ENCODE results near the gene ZNF701. TPM values are rescaled to one million over a fixed set of nuclear protein-coding genes. Genes with fewer than 3 reads are reported as not detected.
A peak's percentile ranks its signal among the peaks of the same experiment; 100 is the strongest.
"Not testable (repeated sequence)": the region's sequence is repeated elsewhere in the genome, so short reads cannot be mapped to it uniquely, and the experiment has no call there.

ZNF701 gene
- total RNA-seq, 1 donor from 2014 or later = 11.6 TPM

- DNase-seq (ENCODE audit: low read depth) = no peak
Measured at GRCh38 chr19:52532480-52532879, 37.6 kb upstream of the ZNF701 start.

DNA sequence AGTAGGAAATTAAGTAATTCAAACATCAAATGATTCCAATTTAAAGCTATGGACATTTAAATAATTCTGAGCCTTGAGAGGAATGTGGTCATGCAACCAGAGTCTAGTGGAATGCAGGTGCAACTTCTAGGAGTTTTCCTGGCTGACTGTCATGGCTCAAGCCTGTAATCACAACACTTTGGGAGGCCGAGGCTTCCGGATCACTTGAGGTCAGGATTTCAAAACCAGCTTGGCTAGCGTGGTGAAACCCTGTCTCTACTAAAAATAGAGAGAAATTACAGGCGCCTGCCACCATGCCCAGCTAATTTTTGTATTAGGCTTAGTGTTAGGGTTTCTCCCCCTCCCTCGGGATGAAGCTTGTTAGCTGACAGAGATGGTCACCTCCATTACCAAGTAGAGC lies 36.2 kb upstream of the ZNF701 start:
- Histone ChIP-seq H3K27me3 (ENCODE audit: control insufficient read depth, insufficient read depth, low read length) (no peaks in the 10 kb centered on the region), H3K36me3 (ENCODE audit: control insufficient read depth, insufficient read depth, low read length) (no peaks in the 10 kb centered on the region), H3K4me3 (ENCODE audit: low read depth, low read length) (no peak overlapping the region)
- FAIRE-seq (no peak), DNase-seq (ENCODE audit: low read depth) (peak; percentile 13)
- TF ChIP-seq CTCF (IDR thresholded peaks at IDR 0.05; ENCODE audit: insufficient read depth, low read length, severe bottlenecking) = no peak

More at GRCh38 chr19:52532480-52532879, 37.6 kb upstream of the ZNF701 start:
- Histone ChIP-seq H3K4me3 (ENCODE audit: low read depth, low read length) (no peak overlapping the region), H3K36me3 (ENCODE audit: control insufficient read depth, insufficient read depth, low read length) (no peaks in the 10 kb centered on the region), H3K27me3 (ENCODE audit: control insufficient read depth, insufficient read depth, low read length) (no peaks in the 10 kb centered on the region)
- TF ChIP-seq CTCF (IDR thresholded peaks at IDR 0.05; ENCODE audit: insufficient read depth, low read length, severe bottlenecking) = no peak
- no peak for FAIRE-seq

DNA sequence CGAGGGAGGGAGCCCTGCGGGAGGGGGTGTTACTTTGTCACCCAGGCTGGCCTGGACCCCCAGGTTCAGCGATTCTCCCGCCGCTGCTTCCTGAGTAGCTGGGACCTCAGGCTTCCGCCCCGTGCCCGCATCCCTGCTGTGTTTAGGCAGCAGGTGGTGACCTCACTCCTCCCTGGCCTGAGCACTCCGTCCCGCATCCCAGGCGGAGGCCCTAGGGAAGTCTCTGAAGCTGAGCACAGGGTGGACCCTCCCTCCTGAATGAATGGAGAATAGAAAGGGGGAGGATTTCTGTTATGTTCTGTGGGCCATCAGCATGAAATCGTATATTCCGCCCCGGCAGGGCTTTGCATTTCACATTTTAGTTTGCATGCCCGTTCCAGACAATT lies 34.7 kb upstream of the ZNF701 start:
- not testable (repeated sequence) for H3K36me3 ChIP-seq (ENCODE audit: control insufficient read depth, insufficient read depth, low read length); FAIRE-seq; H3K27me3 ChIP-seq (ENCODE audit: control insufficient read depth, insufficient read depth, low read length); DNase-seq (ENCODE audit: low read depth)
- peak overlapping the region; percentile 41 for H3K4me3 ChIP-seq (ENCODE audit: low read depth, low read length)

DNA sequence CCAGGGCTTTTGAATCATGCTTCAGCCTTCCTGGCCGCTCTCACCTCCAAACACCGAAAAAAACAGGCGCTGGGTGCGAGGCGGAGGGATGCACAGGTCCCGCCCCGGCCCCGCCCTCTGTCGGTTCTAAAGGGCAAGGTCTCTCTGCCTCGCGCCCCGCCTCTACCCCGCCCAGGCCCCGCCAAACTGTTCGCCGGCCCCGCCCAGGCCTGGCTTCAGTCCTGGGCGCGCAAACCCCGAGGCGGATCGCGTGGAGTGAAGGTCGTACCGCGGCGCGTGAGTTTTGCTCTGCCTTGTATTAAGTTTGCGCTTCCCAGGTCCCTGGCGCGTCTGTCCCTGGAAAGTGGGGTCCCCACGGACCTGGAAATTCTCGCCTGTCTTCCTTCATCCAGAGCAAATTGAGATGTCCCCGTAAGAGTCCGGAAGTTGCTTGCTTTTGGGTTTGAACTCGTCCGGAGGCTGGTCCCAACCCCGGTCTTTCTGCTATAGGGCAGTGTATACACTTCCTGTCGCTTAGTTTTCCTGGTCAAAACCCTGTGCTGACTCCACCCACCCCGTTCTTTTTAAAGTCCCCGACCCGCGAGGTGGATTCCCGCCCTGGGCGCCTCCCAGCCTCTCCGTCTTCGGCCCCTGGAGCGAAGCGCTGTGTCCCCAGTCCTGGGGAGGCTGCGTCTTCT lies 34.2 kb upstream of the ZNF701 start:
- FAIRE-seq = no peak
- H3K4me3 ChIP-seq (ENCODE audit: low read depth, low read length) = peak overlapping the region; percentile 41
- peaks cover 2% of the 10 kb centered on the region for H3K36me3 ChIP-seq (ENCODE audit: control insufficient read depth, insufficient read depth, low read length)
- H3K27me3 ChIP-seq (ENCODE audit: control insufficient read depth, insufficient read depth, low read length) = no peaks in the 10 kb centered on the region
- TF ChIP-seq CTCF (IDR thresholded peaks at IDR 0.05; ENCODE audit: insufficient read depth, low read length, severe bottlenecking) = no peak
- peak; percentile 69 for DNase-seq (ENCODE audit: low read depth)

- TF ChIP-seq CTCF (IDR thresholded peaks at IDR 0.05; ENCODE audit: insufficient read depth, low read length, severe bottlenecking) = no peak
- DNase-seq (ENCODE audit: low read depth) (no peak), FAIRE-seq (no peak)
- peaks cover 2% of the 10 kb centered on the region for H3K36me3 ChIP-seq (ENCODE audit: control insufficient read depth, insufficient read depth, low read length)
- no peaks in the 10 kb centered on the region for H3K27me3 ChIP-seq (ENCODE audit: control insufficient read depth, insufficient read depth, low read length)
- peak overlapping the region; percentile 41 for H3K4me3 ChIP-seq (ENCODE audit: low read depth, low read length)
Measured at GRCh38 chr19:52536448-52536800, 33.7 kb upstream of the ZNF701 start.

GRCh38 chr19:52538815-52539214 lies 31.3 kb upstream of the ZNF701 start:
- not testable (repeated sequence) for FAIRE-seq; H3K36me3 ChIP-seq (ENCODE audit: control insufficient read depth, insufficient read depth, low read length); H3K4me3 ChIP-seq (ENCODE audit: low read depth, low read length); DNase-seq (ENCODE audit: low read depth); H3K27me3 ChIP-seq (ENCODE audit: control insufficient read depth, insufficient read depth, low read length)

- not testable (repeated sequence) for H3K4me3 ChIP-seq (ENCODE audit: low read depth, low read length); FAIRE-seq; H3K27me3 ChIP-seq (ENCODE audit: control insufficient read depth, insufficient read depth, low read length); DNase-seq (ENCODE audit: low read depth)
- H3K36me3 ChIP-seq (ENCODE audit: control insufficient read depth, insufficient read depth, low read length) = peaks cover 11% of the 10 kb centered on the region
Measured at GRCh38 chr19:52541176-52541575, 28.9 kb upstream of the ZNF701 start.
